IPS-20b (cell line): Measurements from ENCODE around the gene USP4.

ENCODE experiments used
- H3K27ac ChIP-seq: one replicate; pipeline ENCODE4 v1.5.1; 2013; ENCODE audit warnings: low read length
- H3K27me3 ChIP-seq: 2 replicates; pipeline ENCODE4 v1.6.1; 2013; ENCODE audit warnings: mild to moderate bottlenecking, low read length, inconsistent platforms; ENCODE audit not compliant: insufficient read depth
- H3K36me3 ChIP-seq: 2 replicates; pipeline ENCODE4 v1.6.1; 2013; ENCODE audit warnings: low read depth, mild to moderate bottlenecking, inconsistent platforms, low read length, moderate library complexity; ENCODE audit not compliant: insufficient read depth
- H3K4me1 ChIP-seq: 2 replicates; pipeline ENCODE4 v1.6.1; 2013; ENCODE audit warnings: mild to moderate bottlenecking, control low read depth, inconsistent platforms, low read length, moderate library complexity; ENCODE audit not compliant: insufficient read depth
- H3K4me3 ChIP-seq: 2 replicates; pipeline ENCODE4 v1.5.1; 2013; ENCODE audit warnings: mild to moderate bottlenecking, low read length, inconsistent platforms
- H3K9ac ChIP-seq: 2 replicates; pipeline ENCODE4 v1.6.1; 2013; ENCODE audit warnings: low read depth, mild to moderate bottlenecking, inconsistent platforms, low read length, moderate library complexity
- H3K9me3 ChIP-seq: 2 replicates; pipeline ENCODE4 v1.6.1; 2013; ENCODE audit warnings: mild to moderate bottlenecking, low read depth, low read length, inconsistent platforms; ENCODE audit not compliant: insufficient read depth

The USP4 gene, protein sequence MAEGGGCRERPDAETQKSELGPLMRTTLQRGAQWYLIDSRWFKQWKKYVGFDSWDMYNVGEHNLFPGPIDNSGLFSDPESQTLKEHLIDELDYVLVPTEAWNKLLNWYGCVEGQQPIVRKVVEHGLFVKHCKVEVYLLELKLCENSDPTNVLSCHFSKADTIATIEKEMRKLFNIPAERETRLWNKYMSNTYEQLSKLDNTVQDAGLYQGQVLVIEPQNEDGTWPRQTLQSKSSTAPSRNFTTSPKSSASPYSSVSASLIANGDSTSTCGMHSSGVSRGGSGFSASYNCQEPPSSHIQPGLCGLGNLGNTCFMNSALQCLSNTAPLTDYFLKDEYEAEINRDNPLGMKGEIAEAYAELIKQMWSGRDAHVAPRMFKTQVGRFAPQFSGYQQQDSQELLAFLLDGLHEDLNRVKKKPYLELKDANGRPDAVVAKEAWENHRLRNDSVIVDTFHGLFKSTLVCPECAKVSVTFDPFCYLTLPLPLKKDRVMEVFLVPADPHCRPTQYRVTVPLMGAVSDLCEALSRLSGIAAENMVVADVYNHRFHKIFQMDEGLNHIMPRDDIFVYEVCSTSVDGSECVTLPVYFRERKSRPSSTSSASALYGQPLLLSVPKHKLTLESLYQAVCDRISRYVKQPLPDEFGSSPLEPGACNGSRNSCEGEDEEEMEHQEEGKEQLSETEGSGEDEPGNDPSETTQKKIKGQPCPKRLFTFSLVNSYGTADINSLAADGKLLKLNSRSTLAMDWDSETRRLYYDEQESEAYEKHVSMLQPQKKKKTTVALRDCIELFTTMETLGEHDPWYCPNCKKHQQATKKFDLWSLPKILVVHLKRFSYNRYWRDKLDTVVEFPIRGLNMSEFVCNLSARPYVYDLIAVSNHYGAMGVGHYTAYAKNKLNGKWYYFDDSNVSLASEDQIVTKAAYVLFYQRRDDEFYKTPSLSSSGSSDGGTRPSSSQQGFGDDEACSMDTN

DNA sequence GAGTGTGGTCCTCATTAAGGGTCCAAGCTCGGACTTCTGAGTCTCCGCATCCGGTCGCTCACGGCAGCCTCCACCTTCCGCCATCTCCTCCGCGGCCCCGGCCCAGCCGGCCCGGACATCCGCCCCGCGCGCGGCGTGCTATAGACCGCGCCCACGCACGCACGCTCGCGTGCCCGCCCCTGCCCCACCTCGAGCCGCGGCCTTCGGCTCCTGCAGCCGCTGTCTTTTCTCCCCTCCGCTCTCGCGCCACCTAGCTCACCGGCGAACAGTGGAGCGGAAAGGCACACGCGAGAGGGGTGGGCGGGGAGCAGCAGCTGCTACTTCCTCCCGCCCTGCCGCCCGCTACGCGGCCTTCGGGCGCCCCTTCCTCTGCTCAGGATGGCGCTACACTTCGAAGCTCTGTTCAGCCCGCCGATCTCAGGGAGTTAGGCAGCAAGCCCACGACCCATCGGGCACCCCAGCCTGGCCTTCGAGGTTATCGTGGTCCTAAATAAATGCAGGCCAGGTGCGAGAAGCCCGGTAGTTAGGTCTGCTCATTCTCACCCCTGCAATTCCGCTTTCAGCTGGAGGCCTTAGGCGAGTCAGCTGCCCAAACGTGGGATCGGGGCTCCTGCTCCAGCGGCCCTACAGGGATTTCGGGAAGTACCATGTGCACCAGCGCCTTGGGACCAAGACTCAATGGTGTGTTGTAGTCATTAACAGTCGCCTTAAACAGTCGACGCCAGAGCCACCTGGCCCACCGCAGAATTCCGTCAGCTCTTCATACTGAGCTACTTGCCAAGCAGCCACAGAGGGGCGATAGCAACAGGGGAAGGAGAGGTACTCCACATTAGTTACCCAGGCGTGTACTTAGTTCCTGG is at the start of gene USP4:
Gene USP4 (minus strand): TSS at position 113 of the 860 bp plus-strand sequence. CDS start 29 bp downstream, at position 84.
- Histone ChIP-seq H3K4me1 (peaks cover 6% of the 10 kb centered on the region; the same call in 1 of the 2 replicates), H3K9ac (peak within 1 kb of the TSS; percentile 72), H3K27ac (peak within 1 kb of the TSS; percentile 68), H3K36me3 (peaks cover 6% of the 10 kb centered on the region), H3K27me3 (no peaks in the 10 kb centered on the region), H3K9me3 (no peaks in the 10 kb centered on the region), H3K4me3 (peak within 1 kb of the TSS; percentile 91)

DNA sequence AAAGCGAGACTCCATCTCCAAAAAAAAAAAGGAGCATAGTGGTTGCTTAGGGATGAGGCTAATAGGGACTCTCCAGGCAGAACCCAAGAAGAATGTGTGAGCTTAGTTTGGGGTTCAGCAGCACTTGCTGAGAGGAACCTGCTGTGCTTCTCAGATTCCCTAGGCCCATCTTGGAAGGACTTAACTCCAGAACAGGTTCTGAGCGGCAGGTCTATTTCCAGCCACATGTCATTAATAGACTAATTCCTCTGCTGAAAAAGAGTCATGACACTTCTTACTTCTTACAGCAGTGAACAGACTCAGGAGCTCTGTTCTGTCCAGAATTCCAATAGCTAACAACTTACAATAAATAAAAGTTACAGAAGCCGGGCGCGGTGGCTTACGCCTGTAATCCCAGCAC is 49.4 kb upstream of the USP4 start:
- H3K27me3 ChIP-seq = no peaks in the 10 kb centered on the region
- no peak overlapping the region for H3K27ac ChIP-seq
- H3K9me3 ChIP-seq = no peaks in the 10 kb centered on the region
- H3K36me3 ChIP-seq = no peaks in the 10 kb centered on the region
- no peak overlapping the region for H3K9ac ChIP-seq
- no peak overlapping the region for H3K4me3 ChIP-seq
- no peaks in the 10 kb centered on the region for H3K4me1 ChIP-seq

DNA sequence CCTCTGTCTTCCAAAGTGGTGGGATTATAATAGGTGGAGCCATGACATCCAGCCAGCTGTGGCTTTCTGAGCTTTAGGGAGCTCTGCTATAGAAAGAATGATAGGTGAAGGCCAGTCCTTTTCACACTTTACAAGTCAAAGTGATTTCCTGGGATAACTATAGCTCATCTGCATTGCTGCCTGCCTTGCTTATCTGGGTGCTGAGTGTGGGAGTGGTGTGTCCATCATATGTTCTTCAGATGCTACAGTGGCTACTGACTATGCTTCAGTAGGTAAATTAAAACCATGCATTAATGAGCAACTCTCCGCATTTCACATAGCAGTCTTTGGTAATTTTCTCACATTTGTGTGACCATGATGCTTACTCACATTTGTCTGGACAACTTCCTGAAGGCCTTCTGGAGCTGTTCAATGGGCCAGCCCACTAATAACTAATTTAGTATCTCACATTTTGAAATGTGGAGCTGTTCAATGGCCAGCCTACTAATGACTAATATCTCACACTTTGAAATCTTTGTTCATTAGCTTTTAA is 48.5 kb upstream of the USP4 start:
- H3K27me3 ChIP-seq = no peaks in the 10 kb centered on the region
- H3K9ac ChIP-seq = no peak overlapping the region
- H3K36me3 ChIP-seq = no peaks in the 10 kb centered on the region
- H3K9me3 ChIP-seq = no peaks in the 10 kb centered on the region
- no peak overlapping the region for H3K27ac ChIP-seq
- H3K4me1 ChIP-seq = no peaks in the 10 kb centered on the region
- no peak overlapping the region for H3K4me3 ChIP-seq

DNA sequence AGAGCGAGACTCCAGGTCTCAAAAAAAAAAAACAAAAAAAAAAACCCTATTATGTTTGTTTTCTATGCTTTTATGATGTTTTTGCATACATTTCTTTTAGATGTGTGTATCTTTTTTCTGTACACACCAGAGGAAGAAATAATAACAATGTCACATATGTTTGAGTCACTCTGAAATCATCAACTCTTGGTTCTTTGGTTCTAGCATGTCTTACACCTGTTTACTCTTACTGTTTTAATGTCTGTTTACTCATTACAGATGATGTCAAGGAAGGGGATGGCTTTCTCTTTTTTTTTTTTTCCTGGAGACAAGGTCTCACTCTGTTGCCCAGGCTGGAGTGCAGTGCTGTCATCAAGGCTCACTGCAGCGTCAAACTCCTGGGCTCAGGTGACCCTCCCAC is 47.9 kb upstream of the USP4 start:
- no peak overlapping the region for H3K4me3 ChIP-seq
- no peaks in the 10 kb centered on the region for H3K9me3 ChIP-seq
- no peak overlapping the region for H3K27ac ChIP-seq
- H3K9ac ChIP-seq = no peak overlapping the region
- no peaks in the 10 kb centered on the region for H3K36me3 ChIP-seq
- H3K27me3 ChIP-seq = no peaks in the 10 kb centered on the region
- no peaks in the 10 kb centered on the region for H3K4me1 ChIP-seq

DNA sequence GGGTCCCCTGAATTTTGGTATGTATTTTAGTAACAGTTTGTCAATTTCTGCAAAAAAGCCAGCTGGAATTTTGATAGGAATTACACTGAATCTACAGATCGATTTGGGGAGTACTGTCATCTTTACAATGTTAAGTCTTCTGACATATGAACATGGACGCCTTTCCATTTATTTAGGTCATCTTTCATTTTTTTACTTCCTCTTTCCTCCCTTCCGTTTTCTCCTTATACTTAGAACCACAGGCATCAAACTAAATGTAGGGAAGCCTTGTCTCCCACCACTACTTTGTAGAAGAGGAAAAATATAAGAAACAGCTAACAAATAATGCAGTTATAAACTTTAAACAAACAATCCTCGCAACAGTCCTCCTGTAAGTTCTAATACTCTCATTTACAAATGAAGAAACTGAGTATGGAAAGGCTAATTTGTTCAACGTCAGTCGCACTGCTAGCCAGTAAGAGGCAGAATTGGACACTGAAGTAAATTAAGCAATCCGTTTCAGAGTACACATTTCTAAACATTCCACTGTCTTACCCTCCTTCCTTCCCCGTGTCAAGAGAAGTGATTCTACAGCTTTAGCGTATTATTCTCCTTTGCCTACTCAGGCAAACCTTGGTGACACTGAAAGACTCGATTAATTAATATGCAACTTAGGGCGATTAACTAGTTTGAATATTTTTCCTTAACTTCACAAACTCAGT is 46.4 kb upstream of the USP4 start:
- H3K4me1 ChIP-seq = no peaks in the 10 kb centered on the region
- no peaks in the 10 kb centered on the region for H3K9me3 ChIP-seq
- no peak overlapping the region for H3K27ac ChIP-seq
- H3K4me3 ChIP-seq = no peak overlapping the region
- H3K9ac ChIP-seq = no peak overlapping the region
- H3K27me3 ChIP-seq = no peaks in the 10 kb centered on the region
- no peaks in the 10 kb centered on the region for H3K36me3 ChIP-seq

DNA sequence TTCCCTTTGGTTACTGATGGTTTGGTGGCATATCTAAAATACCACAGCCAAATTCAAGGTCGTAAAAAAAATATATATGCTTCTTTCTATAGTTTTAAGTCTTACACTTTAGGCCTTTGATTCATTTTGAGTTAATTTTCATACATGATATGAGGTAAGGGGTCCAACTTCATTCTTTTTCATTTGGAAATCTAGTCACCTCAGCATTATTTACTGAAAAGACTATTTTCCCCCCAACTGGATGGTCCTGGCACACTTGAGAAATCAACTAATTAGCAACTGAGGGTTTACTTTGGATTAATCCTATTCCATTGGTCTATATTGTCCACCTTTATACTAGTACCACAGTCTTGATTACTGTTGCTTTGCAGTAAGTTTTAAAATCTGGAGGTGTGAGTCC is 45.8 kb upstream of the USP4 start:
- Histone ChIP-seq H3K27me3 (no peaks in the 10 kb centered on the region), H3K36me3 (no peaks in the 10 kb centered on the region), H3K4me3 (no peak overlapping the region), H3K9me3 (no peaks in the 10 kb centered on the region), H3K9ac (no peak overlapping the region), H3K27ac (no peak overlapping the region), H3K4me1 (no peaks in the 10 kb centered on the region)

DNA sequence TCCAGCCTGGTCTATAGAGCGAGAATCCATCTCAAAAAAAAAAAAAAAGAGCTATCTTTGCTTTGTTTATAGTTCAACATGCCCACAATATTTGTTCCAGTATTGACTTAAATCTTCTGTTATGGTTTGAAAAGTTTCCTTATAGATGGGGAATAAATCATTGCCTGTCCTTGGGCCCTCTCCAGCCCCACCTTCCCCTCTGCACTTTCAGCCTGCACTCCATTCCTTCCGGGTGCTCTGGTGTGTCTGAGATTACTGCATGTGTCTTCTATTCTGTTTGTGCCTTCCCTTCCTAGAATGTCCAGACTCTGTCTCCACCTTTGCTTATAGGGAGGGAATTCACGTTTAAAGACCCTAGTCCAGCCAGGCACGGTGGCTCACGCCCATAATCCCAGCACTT is 43.5 kb upstream of the USP4 start:
- H3K27ac ChIP-seq = no peak overlapping the region
- H3K9ac ChIP-seq = no peak overlapping the region
- no peaks in the 10 kb centered on the region for H3K4me1 ChIP-seq
- no peaks in the 10 kb centered on the region for H3K9me3 ChIP-seq
- no peaks in the 10 kb centered on the region for H3K36me3 ChIP-seq
- no peak overlapping the region for H3K4me3 ChIP-seq
- H3K27me3 ChIP-seq = no peaks in the 10 kb centered on the region

DNA sequence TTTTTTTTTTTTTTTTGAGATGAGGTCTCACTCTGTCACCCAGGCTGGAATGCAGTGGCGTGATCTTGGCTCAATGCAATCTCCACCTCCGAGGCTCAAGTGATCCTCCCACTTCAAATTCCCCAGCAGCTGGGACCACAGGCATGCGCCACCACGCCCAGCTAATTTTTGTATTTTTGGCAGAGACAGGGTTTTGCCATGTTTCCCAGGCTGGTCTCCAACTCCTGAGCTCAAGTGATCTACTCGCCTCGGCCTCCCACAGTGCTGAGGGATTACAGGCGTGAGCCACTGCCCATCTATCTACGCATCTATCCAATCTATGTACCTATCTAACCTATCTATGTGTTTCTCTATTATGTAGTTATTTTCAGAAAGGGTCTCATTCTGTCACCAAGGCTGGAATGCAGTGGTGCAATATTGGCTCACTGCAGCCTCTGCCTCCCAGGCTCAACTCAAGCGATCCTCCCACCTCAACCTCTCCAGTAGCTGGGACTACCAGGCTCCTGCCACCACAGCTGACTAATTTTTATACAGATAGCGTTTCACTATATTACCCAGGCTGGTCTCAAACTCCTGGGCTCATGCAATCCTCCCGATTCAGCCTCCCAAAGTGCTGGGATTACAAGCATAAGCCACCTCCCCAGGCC is 38.5 kb upstream of the USP4 start:
- H3K9me3 ChIP-seq = no peaks in the 10 kb centered on the region
- no peak overlapping the region for H3K9ac ChIP-seq
- no peak overlapping the region for H3K27ac ChIP-seq

DNA sequence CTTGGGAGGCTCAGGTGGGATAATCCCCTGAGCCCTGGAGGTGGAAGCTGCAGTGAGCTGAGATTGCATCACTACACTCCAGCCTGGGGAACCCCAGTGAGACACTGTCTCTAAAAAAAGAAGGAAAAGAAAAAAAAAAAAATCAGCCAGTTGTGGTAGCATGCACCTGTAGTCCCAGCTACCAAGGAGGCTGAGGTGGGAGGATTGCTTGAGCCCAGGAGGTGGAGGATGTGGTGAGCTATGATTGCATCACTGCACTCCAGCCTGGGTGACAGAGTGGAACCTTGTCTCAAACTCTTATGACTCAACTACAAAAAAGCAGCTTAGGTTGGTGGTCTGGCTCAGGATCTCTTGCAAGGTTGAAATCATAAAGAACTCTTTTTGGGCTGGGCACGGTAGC is 37.6 kb upstream of the USP4 start:
- H3K27ac ChIP-seq = no peak overlapping the region
- no peaks in the 10 kb centered on the region for H3K9me3 ChIP-seq
- H3K27me3 ChIP-seq = no peaks in the 10 kb centered on the region
- H3K36me3 ChIP-seq = peaks cover 33% of the 10 kb centered on the region
- H3K4me1 ChIP-seq = no peaks in the 10 kb centered on the region
- no peak overlapping the region for H3K4me3 ChIP-seq
- H3K9ac ChIP-seq = no peak overlapping the region

More for the DNA sequence above, 38.5 kb upstream of the USP4 start:
- peaks cover 25% of the 10 kb centered on the region for H3K36me3 ChIP-seq
- no peaks in the 10 kb centered on the region for H3K27me3 ChIP-seq
- no peaks in the 10 kb centered on the region for H3K4me1 ChIP-seq
- H3K4me3 ChIP-seq = no peak overlapping the region

DNA sequence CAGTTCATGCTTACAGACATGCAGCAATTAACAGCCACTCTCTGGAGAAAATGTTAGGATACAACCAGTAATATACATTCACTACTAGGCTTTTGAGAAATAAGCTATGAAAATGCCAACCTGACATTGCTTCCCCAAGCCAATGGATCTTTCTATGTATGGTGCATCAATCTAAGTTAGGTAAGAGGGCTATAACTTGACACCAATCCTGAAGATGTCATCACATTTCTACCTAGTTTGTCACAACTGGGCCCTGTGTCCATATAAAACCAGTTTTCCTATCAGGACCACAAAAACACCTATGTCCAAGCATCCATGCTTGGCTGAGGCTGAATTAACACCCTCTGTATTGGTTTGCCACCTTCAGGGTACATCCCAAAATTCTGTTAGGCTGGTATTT is 32.1 kb upstream of the USP4 start:
- Histone ChIP-seq H3K9ac (no peak overlapping the region), H3K27ac (no peak overlapping the region), H3K9me3 (no peaks in the 10 kb centered on the region), H3K27me3 (no peaks in the 10 kb centered on the region), H3K4me1 (no peaks in the 10 kb centered on the region), H3K36me3 (peaks cover 68% of the 10 kb centered on the region), H3K4me3 (no peak overlapping the region)
